Duodenal mucosa (tissue), 2 donors: ENCODE measurements around the gene OSBPL9.

Experiments used
- H3K27ac ChIP-seq: one replicate; pipeline ENCODE4 v1.7.0; 2013; ENCODE audit warnings: low read depth, low read length
- H3K27me3 ChIP-seq, 2 donors: one replicate each; pipeline ENCODE4 v1.7.0; 2013; ENCODE audit warnings: low read length in 2 of 2, control low read depth in 1 of 2; ENCODE audit not compliant: insufficient read depth in 2 of 2, control insufficient read depth in 1 of 2
- H3K36me3 ChIP-seq, 2 donors: one replicate each; pipeline ENCODE4 v1.7.0; 2013; ENCODE audit warnings: low read length in 2 of 2, control low read depth in 1 of 2; ENCODE audit not compliant: insufficient read depth in 2 of 2, control insufficient read depth in 1 of 2
- H3K4me1 ChIP-seq, 2 donors: one replicate each; pipeline ENCODE4 v1.7.0; 2013; ENCODE audit warnings: low read length in 2 of 2, control low read depth in 1 of 2; ENCODE audit not compliant: insufficient read depth in 2 of 2, control insufficient read depth in 1 of 2
- H3K4me3 ChIP-seq, 2 donors: one replicate each; pipeline ENCODE4 v1.7.0; 2013; ENCODE audit warnings: low read length in 2 of 2, low read depth in 1 of 2
- H3K9ac ChIP-seq, 2 donors: one replicate each; pipeline ENCODE4 v1.7.0; 2013; ENCODE audit warnings: low read length in 2 of 2, low read depth in 1 of 2
- H3K9me3 ChIP-seq, 2 donors: one replicate each; pipeline ENCODE4 v1.7.0; 2013; ENCODE audit warnings: low read length in 2 of 2, control low read depth in 1 of 2; ENCODE audit not compliant: control insufficient read depth in 1 of 2

Gene OSBPL9

GRCh38 chr1:51634618-51635017 lies 17.7 kb downstream of the OSBPL9 start:
- Histone ChIP-seq H3K9ac (no peak overlapping the region), H3K4me1 (peaks cover 6 to 7% of the 10 kb centered on the region in 2 donors), H3K4me3 (no peak overlapping the region), H3K9me3 (no peaks in the 10 kb centered on the region), H3K27me3 (no peaks in the 10 kb centered on the region), H3K36me3 (no peaks in the 10 kb centered on the region), H3K27ac (no peak overlapping the region)

- Histone ChIP-seq H3K36me3 (no peaks in the 10 kb centered on the region), H3K9ac (no peak overlapping the region), H3K27ac (no peak overlapping the region), H3K4me3 (no peak overlapping the region), H3K27me3 (no peaks in the 10 kb centered on the region), H3K9me3 (no peaks in the 10 kb centered on the region), H3K4me1 (peaks cover 6 to 7% of the 10 kb centered on the region in 2 donors)
These were observed 18.7 kb downstream of the OSBPL9 start for GRCh38 chr1:51635615-51636014.

- Histone ChIP-seq H3K4me1 (peaks cover 6 to 7% of the 10 kb centered on the region in 2 donors), H3K36me3 (no peaks in the 10 kb centered on the region), H3K9me3 (no peaks in the 10 kb centered on the region), H3K27ac (no peak overlapping the region), H3K27me3 (no peaks in the 10 kb centered on the region), H3K4me3 (no peak overlapping the region), H3K9ac (no peak overlapping the region)
These were observed 19.3 kb downstream of the OSBPL9 start for GRCh38 chr1:51636191-51636590.

GRCh38 chr1:51636764-51637522 lies 20.1 kb downstream of the OSBPL9 start:
- Histone ChIP-seq H3K27ac (no peak overlapping the region), H3K9me3 (no peaks in the 10 kb centered on the region), H3K4me3 (no peak overlapping the region), H3K9ac (no peak overlapping the region), H3K27me3 (no peaks in the 10 kb centered on the region), H3K4me1 (peaks cover 6 to 7% of the 10 kb centered on the region in 2 donors), H3K36me3 (no peaks in the 10 kb centered on the region)

- Histone ChIP-seq H3K27ac (no peak overlapping the region), H3K9me3 (no peaks in the 10 kb centered on the region), H3K9ac (no peak overlapping the region), H3K36me3 (no peaks in the 10 kb centered on the region), H3K4me3 (no peak overlapping the region), H3K4me1 (peaks cover 6 to 7% of the 10 kb centered on the region in 2 donors), H3K27me3 (no peaks in the 10 kb centered on the region)
These were observed 21.5 kb downstream of the OSBPL9 start for GRCh38 chr1:51638350-51638749.

- Histone ChIP-seq H3K27me3 (peaks cover 0 to under 1% of the 10 kb centered on the region in 2 donors), H3K9ac (no peak overlapping the region), H3K4me3 (no peak overlapping the region), H3K36me3 (no peaks in the 10 kb centered on the region), H3K4me1 (peaks cover 6 to 7% of the 10 kb centered on the region in 2 donors), H3K9me3 (no peaks in the 10 kb centered on the region), H3K27ac (no peak overlapping the region)
These were observed 22.8 kb downstream of the OSBPL9 start for GRCh38 chr1:51639694-51640093.

- Histone ChIP-seq H3K27me3 (peaks cover 0 to 4% of the 10 kb centered on the region in 2 donors), H3K36me3 (no peaks in the 10 kb centered on the region), H3K9ac (no peak overlapping the region), H3K4me3 (no peak overlapping the region), H3K9me3 (no peaks in the 10 kb centered on the region), H3K27ac (no peak overlapping the region), H3K4me1 (no peaks in the 10 kb centered on the region)
These were observed 24.2 kb downstream of the OSBPL9 start for GRCh38 chr1:51641096-51641495.

- peaks cover 0 to 4% of the 10 kb centered on the region in 2 donors for H3K27me3 ChIP-seq
- H3K36me3 ChIP-seq = no peaks in the 10 kb centered on the region
- no peaks in the 10 kb centered on the region for H3K9me3 ChIP-seq
- no peak overlapping the region for H3K27ac ChIP-seq
- no peak overlapping the region for H3K4me3 ChIP-seq
- H3K9ac ChIP-seq = no peak overlapping the region
- no peaks in the 10 kb centered on the region for H3K4me1 ChIP-seq
These were observed 25.8 kb downstream of the OSBPL9 start for GRCh38 chr1:51642739-51643142.

- peaks cover 0 to 4% of the 10 kb centered on the region in 2 donors for H3K4me1 ChIP-seq
These were observed 26.5 kb downstream of the OSBPL9 start for GRCh38 chr1:51643362-51643761.

GRCh38 chr1:51644020-51644419 lies 27.1 kb downstream of the OSBPL9 start:
- Histone ChIP-seq H3K9me3 (no peaks in the 10 kb centered on the region), H3K27ac (no peak overlapping the region), H3K9ac (no peak overlapping the region), H3K4me3 (no peak overlapping the region), H3K4me1 (peaks cover 0 to 4% of the 10 kb centered on the region in 2 donors), H3K27me3 (peaks cover 0 to 4% of the 10 kb centered on the region in 2 donors), H3K36me3 (no peaks in the 10 kb centered on the region)

More at GRCh38 chr1:51643362-51643761, 26.5 kb downstream of the OSBPL9 start:
- Histone ChIP-seq H3K9me3 (no peaks in the 10 kb centered on the region), H3K9ac (no peak overlapping the region), H3K36me3 (no peaks in the 10 kb centered on the region), H3K27ac (no peak overlapping the region), H3K27me3 (peaks cover 0 to 4% of the 10 kb centered on the region in 2 donors), H3K4me3 (no peak overlapping the region)
